Lower lobe of right lung (tissue), 2 donors: ENCODE results near the gene FAM162B. TPM values are rescaled to one million over a fixed set of nuclear protein-coding genes. Genes with fewer than 3 reads are reported as not detected.

ENCODE experiments used
- ATAC-seq, 2 donors: fragments of 200-7000 bp; cut with Tn5 transposase; one replicate each; pipeline ENCODE4 v1.9.1; 2020 to 2022; ENCODE audit warnings: mild to moderate bottlenecking in 2 of 2, moderate library complexity in 2 of 2
- DNase-seq: peaks from one replicate; pipeline ENCODE4 v3.0.0-alpha.2; 2020
- H3K27ac ChIP-seq: fragments of 200-600 bp; one replicate; pipeline ENCODE4 v1.8.0; 2022
- H3K27me3 ChIP-seq: fragments of 200-600 bp; one replicate; pipeline ENCODE4 v1.8.0; 2022; ENCODE audit warnings: low read depth
- H3K36me3 ChIP-seq: fragments of 200-600 bp; one replicate; pipeline ENCODE4 v1.8.0; 2022; ENCODE audit warnings: mild to moderate bottlenecking
- H3K4me1 ChIP-seq: fragments of 200-600 bp; one replicate; pipeline ENCODE4 v1.8.0; 2022
- H3K4me3 ChIP-seq: fragments of 200-600 bp; one replicate; pipeline ENCODE4 v1.8.0; 2022; ENCODE audit warnings: mild to moderate bottlenecking
- H3K9me3 ChIP-seq: fragments of 200-600 bp; one replicate; pipeline ENCODE4 v1.8.0; 2022
- intact Hi-C: fragments of 100-400 bp; cut with DNase I; formaldehyde crosslinking; loops from one replicate; pipeline ENCODE4 v1.11.0; 2022
- total RNA-seq: library from RNA; stranded (reverse); fragmentation: NEBNext Ultra II Directional; extraction: Animal tissue kit (Norgen Biotek cat#: 25700); gene quantifications from one replicate; pipeline ENCODE4 v1.2.1, GENCODE V29; 2021
- TF ChIP-seq, protein P1 (sequence below): fragments of 200-600 bp; IDR thresholded peaks from one replicate; pipeline ENCODE4 v1.8.0; 2022; ENCODE audit warnings: antibody characterized with exemption, mild to moderate bottlenecking
- donor health status: DM: no; HTN: yes; CAD: no; lungs with severe emphysema.

FAM162B gene
- total RNA-seq, 1 donor from 2014 or later: 14.9 TPM

DNA sequence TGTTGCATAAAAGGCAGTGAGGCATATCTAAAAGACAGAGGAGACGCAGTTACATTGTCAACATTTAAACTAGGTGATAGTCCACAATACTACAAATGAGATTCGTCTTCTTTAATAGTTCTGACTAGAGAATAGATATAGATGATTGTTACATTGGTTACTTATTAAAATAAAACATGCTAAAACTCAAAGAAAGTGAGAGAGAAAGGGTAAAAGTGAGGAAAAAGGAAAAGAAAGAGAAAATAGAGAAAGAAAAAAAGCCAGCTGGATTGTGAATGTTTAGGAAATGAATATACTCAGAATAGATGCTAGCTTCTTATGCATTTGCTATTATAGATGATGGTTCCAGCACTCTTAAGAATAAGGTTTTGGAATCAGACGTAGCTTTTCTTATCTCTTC lies 27.7 kb upstream of the FAM162B start:
- H3K4me3 ChIP-seq: no peak overlapping the region
- TF ChIP-seq, protein P1, sequence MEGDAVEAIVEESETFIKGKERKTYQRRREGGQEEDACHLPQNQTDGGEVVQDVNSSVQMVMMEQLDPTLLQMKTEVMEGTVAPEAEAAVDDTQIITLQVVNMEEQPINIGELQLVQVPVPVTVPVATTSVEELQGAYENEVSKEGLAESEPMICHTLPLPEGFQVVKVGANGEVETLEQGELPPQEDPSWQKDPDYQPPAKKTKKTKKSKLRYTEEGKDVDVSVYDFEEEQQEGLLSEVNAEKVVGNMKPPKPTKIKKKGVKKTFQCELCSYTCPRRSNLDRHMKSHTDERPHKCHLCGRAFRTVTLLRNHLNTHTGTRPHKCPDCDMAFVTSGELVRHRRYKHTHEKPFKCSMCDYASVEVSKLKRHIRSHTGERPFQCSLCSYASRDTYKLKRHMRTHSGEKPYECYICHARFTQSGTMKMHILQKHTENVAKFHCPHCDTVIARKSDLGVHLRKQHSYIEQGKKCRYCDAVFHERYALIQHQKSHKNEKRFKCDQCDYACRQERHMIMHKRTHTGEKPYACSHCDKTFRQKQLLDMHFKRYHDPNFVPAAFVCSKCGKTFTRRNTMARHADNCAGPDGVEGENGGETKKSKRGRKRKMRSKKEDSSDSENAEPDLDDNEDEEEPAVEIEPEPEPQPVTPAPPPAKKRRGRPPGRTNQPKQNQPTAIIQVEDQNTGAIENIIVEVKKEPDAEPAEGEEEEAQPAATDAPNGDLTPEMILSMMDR: no peak
- DNase-seq: no peak
- H3K4me1 ChIP-seq: no peaks in the 10 kb centered on the region
- no peak overlapping the region for H3K27ac ChIP-seq
- intact Hi-C loops: no loop called here
- H3K9me3 ChIP-seq: no peaks in the 10 kb centered on the region
- H3K36me3 ChIP-seq: no peaks in the 10 kb centered on the region
- no peaks in the 10 kb centered on the region for H3K27me3 ChIP-seq
- no peak for ATAC-seq

DNA sequence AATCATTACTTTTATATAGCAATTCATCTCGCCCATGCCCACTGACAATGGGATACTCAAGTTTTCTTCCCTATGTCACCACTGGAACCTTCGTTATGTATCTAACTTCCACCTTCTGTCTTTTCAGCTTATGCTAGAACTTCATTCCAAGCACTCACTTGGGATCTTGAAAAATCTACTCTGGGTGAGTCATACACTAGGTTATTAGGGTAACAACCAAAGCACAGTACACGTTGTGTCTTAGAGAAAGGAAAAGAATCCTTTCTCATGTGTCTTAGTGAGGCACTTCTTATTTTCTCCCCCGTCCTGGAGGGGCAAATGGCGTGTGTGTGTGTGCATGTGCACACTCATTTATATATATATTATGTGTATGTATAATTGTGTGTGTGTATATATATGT lies 18.3 kb upstream of the FAM162B start:
- H3K27me3 ChIP-seq: no peaks in the 10 kb centered on the region
- H3K36me3 ChIP-seq: no peaks in the 10 kb centered on the region
- ATAC-seq: no peak
- no peaks in the 10 kb centered on the region for H3K9me3 ChIP-seq
- no peak overlapping the region for H3K27ac ChIP-seq
- TF ChIP-seq, protein P1: no peak
- intact Hi-C loops: no loop called here
- no peak overlapping the region for H3K4me3 ChIP-seq
- DNase-seq: no peak
- H3K4me1 ChIP-seq: no peaks in the 10 kb centered on the region

DNA sequence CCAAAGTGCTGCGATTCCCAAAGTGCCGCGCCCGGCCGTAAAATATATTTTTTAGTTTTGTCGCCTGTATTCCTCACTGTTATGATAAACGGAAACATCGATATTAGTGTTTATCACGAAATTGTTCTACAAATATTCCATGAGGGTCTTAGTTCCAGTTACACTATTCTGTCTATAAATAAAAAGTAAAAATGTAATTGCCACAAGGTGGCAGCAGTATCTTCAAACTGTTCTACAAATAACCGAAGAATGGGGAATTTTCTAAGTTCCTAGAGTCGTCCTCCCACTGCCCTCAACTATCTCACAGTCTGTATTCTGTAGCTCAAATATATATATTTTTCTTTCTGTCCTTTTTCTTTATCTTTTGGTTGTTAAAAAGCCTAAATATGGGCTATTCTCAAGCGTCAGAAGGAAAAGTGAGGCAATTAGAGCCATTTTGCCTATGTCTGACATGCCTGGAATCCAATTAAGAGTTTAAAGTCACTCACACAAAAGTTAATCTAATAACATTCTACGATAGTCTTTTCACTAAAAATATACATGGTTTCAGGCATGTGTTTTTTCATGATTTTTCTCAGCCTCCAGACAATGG lies 14.2 kb upstream of the FAM162B start:
- TF ChIP-seq, protein P1: peak; percentile 41
- H3K4me3 ChIP-seq: no peak overlapping the region
- ATAC-seq (no peak), DNase-seq (no peak)
- H3K4me1 ChIP-seq: no peaks in the 10 kb centered on the region
- H3K9me3 ChIP-seq: no peaks in the 10 kb centered on the region
- intact Hi-C loops: no loop called here
- H3K27me3 ChIP-seq: no peaks in the 10 kb centered on the region
- no peaks in the 10 kb centered on the region for H3K36me3 ChIP-seq
- no peak overlapping the region for H3K27ac ChIP-seq

DNA sequence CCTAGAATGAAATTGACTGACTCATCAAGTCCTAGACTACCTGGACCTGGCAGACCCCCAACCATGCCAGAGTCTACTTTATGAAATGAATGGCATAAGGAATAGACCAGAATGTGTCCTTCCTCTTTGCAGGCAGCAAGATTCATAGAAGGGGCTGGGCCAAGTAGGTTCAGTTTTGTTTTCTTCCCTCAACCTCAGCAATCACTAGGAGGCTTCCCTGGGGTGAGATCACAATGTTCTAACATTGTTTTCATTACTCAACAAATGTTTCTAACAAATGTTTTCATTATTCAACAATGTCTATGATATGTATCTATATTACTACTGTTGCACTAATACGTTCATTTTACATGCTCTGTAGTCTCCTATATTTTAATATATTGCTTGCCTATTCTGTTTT lies 8.4 kb upstream of the FAM162B start:
- H3K4me1 ChIP-seq: no peaks in the 10 kb centered on the region
- no peak for ATAC-seq
- intact Hi-C loops: no loop called here

DNA sequence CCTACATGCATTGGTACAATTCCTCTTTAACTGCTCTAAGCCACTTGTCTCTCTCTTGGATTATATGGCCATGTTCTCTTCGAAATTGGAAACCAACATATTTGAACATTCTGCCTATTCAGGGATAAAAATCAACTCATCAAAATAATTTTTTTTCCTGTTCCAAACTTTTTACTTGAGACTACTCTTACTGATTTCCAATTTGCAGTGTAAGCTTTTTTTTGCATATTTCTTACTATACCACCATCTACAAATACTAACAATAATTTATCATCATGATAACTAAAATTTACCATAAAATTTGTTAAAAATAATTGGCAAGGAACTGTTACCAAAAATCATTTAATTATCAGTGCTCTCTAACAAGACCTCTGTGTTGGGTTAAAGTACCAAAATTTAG lies 6.9 kb upstream of the FAM162B start:
- H3K4me1 ChIP-seq: no peaks in the 10 kb centered on the region
- H3K27me3 ChIP-seq: no peaks in the 10 kb centered on the region
- DNase-seq: no peak
- TF ChIP-seq, protein P1: no peak
- H3K36me3 ChIP-seq: no peaks in the 10 kb centered on the region
- H3K4me3 ChIP-seq: no peak overlapping the region
- no peak for ATAC-seq
- no peak overlapping the region for H3K27ac ChIP-seq
- H3K9me3 ChIP-seq: no peaks in the 10 kb centered on the region
- intact Hi-C loops: no loop called here

More for the DNA sequence above, 8.4 kb upstream of the FAM162B start:
- Histone ChIP-seq H3K4me3 (no peak overlapping the region), H3K36me3 (no peaks in the 10 kb centered on the region), H3K27ac (no peak overlapping the region), H3K9me3 (no peaks in the 10 kb centered on the region), H3K27me3 (no peaks in the 10 kb centered on the region)
- TF ChIP-seq, protein P1: no peak
- no peak for DNase-seq
